ENCODE measurements around the gene ZBTB8B.

- TF ChIP-seq CTCF (IDR thresholded peaks at IDR 0.05; ENCODE audit: low read depth, low read length) (no peak), EZH2phosphoT487 (IDR thresholded peaks at IDR 0.05; ENCODE audit: low read depth) (no peak)
Observed at GRCh38 chr1:32485554-32486255, 20.8 kb downstream of the ZBTB8B start.

Data from OCI-LY3 (cell line).